ENCODE measurements around the gene ZNF594.
"Not testable (repeated sequence)": the region's sequence is repeated elsewhere in the genome, so short reads cannot be mapped to it uniquely, and the experiment has no call there.

DNA sequence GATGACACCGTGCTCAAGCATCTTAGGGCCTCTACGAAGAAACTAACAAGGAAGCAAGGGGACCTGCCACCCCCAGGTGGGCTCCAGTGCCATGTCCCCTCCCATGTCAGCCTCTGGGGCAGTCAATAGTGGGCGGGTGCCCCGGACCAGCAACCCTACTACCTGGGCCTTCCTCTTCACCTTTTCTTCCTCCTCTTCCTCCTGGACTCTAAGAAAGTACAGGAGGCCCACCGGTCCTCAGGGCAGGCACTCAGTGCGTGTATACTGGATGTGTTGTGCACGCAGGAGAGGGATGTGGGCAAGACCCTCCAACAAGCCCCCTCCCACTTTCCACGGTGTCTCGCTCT lies 53.5 kb downstream of the ZNF594 start:
- TF ChIP-seq POLR2A (IDR thresholded peaks at IDR 0.05) = not testable (repeated sequence)
- TF ChIP-seq, protein P1, sequence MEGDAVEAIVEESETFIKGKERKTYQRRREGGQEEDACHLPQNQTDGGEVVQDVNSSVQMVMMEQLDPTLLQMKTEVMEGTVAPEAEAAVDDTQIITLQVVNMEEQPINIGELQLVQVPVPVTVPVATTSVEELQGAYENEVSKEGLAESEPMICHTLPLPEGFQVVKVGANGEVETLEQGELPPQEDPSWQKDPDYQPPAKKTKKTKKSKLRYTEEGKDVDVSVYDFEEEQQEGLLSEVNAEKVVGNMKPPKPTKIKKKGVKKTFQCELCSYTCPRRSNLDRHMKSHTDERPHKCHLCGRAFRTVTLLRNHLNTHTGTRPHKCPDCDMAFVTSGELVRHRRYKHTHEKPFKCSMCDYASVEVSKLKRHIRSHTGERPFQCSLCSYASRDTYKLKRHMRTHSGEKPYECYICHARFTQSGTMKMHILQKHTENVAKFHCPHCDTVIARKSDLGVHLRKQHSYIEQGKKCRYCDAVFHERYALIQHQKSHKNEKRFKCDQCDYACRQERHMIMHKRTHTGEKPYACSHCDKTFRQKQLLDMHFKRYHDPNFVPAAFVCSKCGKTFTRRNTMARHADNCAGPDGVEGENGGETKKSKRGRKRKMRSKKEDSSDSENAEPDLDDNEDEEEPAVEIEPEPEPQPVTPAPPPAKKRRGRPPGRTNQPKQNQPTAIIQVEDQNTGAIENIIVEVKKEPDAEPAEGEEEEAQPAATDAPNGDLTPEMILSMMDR (IDR thresholded peaks at IDR 0.05) = not testable (repeated sequence)
